ENCODE data around the gene PLCB4.

Gene PLCB4

DNA sequence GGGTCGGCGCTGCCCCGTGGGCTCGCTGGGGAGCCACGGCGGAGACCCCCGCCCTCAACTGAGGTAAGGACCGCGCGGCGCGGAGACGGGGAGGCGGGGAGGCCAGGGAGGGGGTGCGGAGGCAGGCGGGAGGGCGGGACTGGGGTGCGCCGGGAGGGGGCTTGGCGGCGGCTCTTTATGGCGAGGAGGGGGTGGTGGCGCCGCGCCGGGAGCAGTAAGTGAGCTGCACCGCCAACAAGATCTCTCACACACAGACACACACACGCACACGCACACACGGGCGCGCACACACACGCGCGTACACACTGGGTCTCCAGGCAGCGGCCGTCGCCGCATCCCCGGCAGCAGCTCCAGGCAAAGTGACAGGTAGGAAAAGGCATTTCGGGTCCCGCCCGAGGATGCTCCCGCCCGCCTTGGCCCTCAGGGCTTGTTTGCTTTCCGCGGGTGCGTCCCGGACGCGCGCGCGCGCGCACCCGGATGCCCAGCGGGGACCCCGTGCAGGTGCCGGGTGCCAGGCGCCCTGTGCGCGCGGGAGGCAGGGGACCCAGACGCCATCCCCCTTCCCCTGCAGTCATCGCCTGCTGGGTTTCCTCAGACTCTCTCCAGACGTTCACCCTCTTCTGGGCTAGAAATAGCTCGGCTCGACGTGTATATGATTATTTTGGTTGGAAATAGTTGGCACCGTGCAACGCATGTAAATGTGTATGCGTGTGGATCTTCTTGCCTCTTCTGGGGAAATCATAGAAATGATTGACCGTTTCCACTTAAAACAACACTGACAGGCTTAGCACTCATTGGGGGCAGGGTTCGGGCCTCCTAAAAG, at the start of gene PLCB4:
TSS of gene PLCB4 (plus strand) at position 247 of the 823 bp plus-strand sequence. CDS start 238,728 bp downstream, outside the sequence.
- no peak for DNase-seq (ENCODE audit: low read depth)
- peak within 1 kb of the TSS; percentile 67 for H3K4me3 ChIP-seq (ENCODE audit: low read depth, low read length)
- TF ChIP-seq CTCF (IDR thresholded peaks at IDR 0.05; ENCODE audit: control insufficient read depth, extremely low read depth, insufficient read depth) = no peak

DNA sequence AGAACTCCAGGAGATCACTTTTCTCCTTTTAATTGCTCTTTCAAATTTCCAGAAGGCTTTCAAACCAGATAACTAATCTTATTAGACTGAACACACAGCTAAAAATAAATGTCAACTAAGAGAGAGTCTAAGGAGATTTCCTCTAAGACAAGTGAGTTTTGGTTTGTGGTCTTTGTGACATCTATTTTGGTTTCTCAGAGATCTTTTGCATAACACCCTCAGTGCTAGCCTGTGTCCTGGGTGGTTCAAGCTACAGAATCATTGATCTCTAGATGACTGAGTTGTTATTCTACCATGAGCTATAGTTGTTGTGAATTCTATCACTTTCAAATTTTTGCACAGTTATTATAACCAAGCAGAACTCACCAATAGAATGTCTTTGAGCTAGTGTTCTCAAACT, 49.1 kb upstream of the PLCB4 start:
- TF ChIP-seq CTCF (IDR thresholded peaks at IDR 0.05; ENCODE audit: control insufficient read depth, extremely low read depth, insufficient read depth) = no peak
- DNase-seq (ENCODE audit: low read depth) = no peak
- H3K4me3 ChIP-seq (ENCODE audit: low read depth, low read length) = no peak overlapping the region

DNA sequence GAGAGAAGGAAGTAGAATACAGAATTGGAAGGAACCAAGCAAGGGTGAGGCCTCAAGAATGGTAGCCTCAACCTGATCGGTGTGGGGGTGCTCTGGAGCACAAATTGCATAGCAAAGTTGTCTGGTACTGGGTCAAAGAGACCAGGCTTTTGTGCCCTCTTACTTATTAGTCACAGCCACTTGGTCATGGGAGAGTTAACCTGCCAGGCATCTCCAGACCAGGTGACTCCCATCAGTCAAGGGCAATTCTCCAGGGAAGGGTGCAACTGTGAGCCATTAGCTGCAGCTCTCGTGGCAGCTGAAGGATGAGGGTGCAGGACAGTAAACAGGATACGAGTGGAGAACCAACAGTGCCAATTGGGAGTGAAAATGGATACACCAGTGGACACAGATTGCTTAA, 47.7 kb upstream of the PLCB4 start:
- no peak overlapping the region for H3K4me3 ChIP-seq (ENCODE audit: low read depth, low read length)
- no peak for TF ChIP-seq CTCF (IDR thresholded peaks at IDR 0.05; ENCODE audit: control insufficient read depth, extremely low read depth, insufficient read depth)
- DNase-seq (ENCODE audit: low read depth) = no peak

DNA sequence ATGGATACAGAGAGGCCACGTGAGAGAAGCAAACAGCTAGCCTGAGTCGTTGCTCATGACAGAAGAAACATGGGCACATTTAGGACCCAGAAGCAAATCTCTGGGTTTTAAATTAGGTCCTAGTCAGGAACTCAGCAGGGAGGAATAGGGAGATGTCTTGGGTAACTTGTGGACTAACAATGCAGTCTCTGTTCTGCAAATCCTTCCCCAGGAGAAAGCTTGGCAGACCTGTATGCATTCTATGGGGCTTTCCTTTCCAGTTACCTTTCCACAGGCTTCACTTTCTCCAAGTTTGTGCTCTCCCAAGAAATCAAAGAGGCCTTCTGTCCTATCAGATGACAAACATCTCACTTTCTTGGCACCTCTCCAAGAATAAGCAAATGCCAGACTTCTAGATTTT, 47.2 kb upstream of the PLCB4 start:
- TF ChIP-seq CTCF (IDR thresholded peaks at IDR 0.05; ENCODE audit: control insufficient read depth, extremely low read depth, insufficient read depth) = no peak
- no peak for DNase-seq (ENCODE audit: low read depth)
- no peak overlapping the region for H3K4me3 ChIP-seq (ENCODE audit: low read depth, low read length)

DNA sequence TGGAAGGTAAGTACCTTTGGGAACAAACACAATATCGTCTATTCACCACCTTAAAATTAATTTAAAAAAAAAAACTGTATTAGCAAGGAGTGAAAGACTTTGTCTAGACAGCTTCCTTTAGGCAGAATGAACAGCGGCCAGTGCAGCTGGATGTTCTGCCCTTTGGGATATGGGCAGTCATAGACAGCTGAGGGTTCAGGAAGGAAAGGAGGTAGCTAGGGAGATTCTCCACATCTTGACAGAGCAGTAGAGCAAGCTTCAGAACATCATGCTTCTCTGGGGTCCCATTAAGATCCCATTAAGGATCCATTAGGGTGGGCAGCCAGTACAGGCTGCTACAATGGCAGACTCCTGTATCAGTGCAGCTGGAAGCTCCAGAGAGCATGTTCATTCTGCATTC, 46.5 kb upstream of the PLCB4 start:
- DNase-seq (ENCODE audit: low read depth) = no peak
- TF ChIP-seq CTCF (IDR thresholded peaks at IDR 0.05; ENCODE audit: control insufficient read depth, extremely low read depth, insufficient read depth) = no peak
- no peak overlapping the region for H3K4me3 ChIP-seq (ENCODE audit: low read depth, low read length)

GRCh38 chr20:9024606-9025005, 44.3 kb upstream of the PLCB4 start:
- no peak overlapping the region for H3K4me3 ChIP-seq (ENCODE audit: low read depth, low read length)
- no peak for TF ChIP-seq CTCF (IDR thresholded peaks at IDR 0.05; ENCODE audit: control insufficient read depth, extremely low read depth, insufficient read depth)

GRCh38 chr20:9025011-9025410, 43.9 kb upstream of the PLCB4 start:
- TF ChIP-seq CTCF (IDR thresholded peaks at IDR 0.05; ENCODE audit: control insufficient read depth, extremely low read depth, insufficient read depth) = no peak
- no peak overlapping the region for H3K4me3 ChIP-seq (ENCODE audit: low read depth, low read length)
- DNase-seq (ENCODE audit: low read depth) = no peak

More at GRCh38 chr20:9024606-9025005, 44.3 kb upstream of the PLCB4 start:
- no peak for DNase-seq (ENCODE audit: low read depth)
